ENCODE results near the gene HDAC3.

The HDAC3 gene

DNA sequence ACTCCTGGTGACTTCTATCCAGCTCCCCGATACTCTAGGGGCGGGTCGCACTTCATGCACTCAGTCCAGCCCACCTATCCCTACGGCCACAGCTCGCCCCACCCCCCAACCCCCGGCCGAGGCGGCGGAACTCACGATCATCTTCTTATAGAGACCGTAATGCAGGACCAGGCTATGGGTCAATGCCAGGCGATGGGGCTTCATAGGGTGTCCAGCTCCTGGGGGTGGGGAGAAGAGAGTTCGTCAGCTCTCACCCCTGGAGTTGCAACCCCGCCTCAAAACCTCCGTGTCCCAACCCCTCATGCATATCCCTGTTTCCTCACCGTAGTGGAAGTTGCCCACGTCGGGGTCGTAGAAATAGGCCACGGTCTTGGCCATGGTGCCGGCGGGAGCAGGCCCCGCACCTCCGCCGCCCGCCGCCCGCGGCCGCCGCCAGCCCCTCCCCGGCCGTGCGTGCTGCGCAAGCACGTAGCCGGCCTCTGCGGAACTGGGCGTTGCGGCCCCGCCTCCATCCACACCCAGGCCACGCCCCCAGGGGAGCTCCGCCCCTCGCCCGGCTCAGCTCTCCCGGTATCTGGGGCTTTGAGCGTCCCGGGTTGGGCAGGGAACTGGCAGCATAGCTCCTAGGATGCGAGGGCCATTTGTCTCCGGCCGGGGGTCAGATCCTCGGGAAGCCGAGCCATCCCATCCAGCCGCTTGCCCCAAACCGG lies at the start of gene HDAC3, which contains the start of gene RELL2:
TSS of gene HDAC3 (minus strand) at position 437 of the 710 bp plus-strand sequence. CDS start at position 378, 59 bp downstream.
TSS of gene RELL2 (plus strand) at position 585 of the 710 bp plus-strand sequence. CDS start 1,229 bp downstream, outside the sequence.
- peak; percentile 90 for DNase-seq

DNA sequence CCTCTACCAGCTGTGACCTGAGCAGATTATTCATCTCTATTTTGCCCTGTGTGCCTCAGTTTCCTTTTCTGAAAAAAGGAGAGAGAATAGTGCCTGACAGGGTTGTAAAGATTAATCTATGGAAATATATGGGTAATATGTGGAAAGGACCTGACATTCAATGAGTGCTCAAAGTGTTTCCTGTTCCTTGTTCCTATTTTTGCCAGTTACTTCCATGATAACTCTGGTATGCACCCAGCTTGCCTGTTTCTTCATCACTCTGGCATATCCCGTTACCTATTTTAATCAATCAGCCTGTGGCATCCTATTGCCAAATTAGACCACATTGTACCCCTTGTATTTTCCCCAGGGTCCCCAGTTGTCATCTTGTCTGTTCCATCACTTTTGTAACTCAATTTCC lies 48.9 kb upstream of the HDAC3 start:
- no peak for DNase-seq

DNA sequence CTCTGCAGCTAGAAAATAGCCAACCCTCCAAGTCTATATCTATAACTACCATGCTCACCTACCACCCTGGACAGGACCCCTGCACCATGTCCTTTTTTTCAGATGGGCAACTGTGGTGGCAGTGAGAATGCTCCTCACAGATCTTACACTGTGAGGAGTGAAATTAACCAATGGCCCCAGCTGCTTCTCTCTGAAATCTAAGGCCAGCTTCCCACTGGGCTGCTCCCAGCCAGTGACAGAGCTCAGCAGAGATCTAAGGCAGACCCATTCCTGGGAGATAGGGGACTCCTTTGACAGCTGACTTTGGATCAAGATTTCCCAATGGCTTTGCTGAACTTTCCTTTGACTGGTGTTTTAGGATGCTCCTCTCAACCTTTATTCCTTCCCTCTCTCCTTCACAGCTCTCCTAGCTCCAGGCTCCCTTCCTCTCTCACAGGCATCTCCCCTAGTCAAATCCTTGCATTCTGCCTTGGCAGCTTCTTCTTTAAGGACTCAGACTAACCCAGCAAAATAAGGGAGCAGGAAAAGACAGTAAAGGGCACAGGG lies 47.0 kb upstream of the HDAC3 start:
- DNase-seq = no peak

GRCh38 chr5:141681695-141682641 lies 45.3 kb upstream of the HDAC3 start, which contains the start of gene ARAP3:
TSS of gene ARAP3 (minus strand) at chr5:141682230. CDS start at chr5:141680486, 1,744 bp downstream.
- DNase-seq = peak; percentile 44

DNA sequence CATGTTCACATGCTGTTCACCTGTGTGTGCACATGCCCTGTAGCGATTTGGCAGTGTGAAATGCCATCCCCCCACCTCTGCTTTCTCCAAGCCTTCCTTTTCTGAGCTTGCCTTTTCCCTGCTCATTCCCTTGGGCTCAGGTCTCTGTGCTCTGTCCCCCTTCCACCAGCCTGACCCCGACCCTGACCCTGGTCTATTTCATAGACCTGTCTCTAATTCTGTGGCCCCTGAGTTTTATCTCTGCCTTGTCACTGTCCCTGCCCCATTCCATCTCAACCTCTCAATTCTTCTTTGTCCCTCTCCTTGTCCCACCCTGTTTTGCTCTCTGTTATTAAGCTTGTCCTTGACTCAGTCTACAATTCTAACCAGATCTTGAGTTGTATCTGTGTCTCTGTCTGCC lies 44.6 kb upstream of the HDAC3 start:
- DNase-seq = no peak

DNA sequence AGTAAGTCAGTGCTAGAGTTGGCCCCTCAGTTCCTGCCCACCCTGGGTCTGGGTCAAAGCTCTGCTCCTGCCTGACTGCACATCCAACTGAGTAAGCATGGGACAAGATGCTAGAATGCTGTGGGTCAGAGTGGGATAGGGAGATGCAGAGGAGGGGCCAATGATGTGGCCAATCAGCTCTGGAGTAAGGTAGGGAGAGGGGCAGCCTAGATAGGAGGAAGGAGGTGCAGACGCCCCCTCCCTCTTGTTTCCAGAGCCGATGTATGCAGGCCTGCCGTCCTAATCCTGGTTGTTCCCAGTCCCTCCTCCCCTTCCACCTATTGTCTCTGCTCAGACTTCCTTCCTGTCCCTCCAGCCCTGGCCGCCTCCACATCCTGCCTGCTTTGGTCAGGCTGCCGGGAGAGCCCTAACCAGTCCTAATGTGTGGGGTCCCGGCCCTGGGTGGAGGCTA lies 44.1 kb upstream of the HDAC3 start:
- DNase-seq = no peak

DNA sequence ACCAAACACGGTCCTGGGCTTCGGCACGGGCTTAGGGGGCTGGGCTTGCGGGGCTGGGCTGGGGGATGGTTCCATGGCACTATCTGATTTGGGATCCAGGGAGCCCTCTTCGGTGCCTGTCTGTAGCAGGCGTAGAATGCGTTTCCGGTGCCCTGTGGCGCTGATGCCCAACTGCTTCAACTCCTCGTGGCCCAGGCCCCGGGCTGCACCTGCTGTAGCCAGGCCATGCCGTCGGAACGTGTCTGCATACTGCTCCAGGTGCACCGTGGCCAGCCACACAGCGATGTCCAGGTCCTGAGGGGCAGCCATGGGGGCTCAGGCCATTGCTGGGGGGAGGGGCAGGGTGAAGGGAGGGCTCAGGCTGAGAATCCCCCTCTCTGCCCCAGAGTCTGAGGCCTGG lies 43.5 kb upstream of the HDAC3 start:
- no peak for DNase-seq

DNA sequence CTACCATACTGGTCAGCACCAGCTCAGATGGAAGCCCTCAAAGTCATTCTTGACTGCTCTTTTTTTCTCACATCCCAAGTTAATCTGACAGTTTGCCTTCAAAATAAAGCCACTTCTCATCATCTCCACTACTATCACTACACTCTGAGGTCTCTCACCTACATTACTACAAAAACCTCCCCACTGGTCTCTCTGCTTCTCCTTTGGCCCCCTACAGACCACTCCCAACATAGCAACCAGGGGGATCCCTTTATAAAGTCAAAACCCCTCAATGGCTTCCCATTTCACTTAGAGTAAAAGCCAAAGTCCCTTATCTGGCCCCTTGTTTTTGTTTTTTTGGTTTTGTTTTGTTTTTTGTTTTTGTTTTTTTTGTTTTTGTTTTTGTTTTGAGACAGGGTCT lies 40.8 kb upstream of the HDAC3 start:
- no peak for DNase-seq

DNA sequence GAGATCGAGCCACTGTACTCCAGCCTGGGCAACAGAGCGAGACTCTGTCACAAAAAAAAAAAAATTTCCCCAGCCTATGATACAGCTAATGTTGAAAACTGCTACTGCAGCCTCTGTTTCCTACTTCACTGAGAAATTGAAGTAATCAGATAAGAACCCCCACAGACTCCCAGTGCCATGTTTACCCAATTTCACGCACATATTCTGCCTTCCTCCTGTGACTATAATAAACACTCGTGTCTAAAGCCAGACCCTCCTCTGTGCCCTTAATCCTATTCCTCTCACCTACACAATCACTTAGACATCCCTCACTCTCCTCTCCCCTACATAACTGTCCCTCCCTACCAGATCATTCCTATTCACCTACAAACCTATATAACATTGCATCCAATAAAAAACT lies 39.0 kb upstream of the HDAC3 start:
- no peak for DNase-seq

- no peak for DNase-seq
Measured at GRCh38 chr5:141674747-141675146, 38.1 kb upstream of the HDAC3 start.

DNA sequence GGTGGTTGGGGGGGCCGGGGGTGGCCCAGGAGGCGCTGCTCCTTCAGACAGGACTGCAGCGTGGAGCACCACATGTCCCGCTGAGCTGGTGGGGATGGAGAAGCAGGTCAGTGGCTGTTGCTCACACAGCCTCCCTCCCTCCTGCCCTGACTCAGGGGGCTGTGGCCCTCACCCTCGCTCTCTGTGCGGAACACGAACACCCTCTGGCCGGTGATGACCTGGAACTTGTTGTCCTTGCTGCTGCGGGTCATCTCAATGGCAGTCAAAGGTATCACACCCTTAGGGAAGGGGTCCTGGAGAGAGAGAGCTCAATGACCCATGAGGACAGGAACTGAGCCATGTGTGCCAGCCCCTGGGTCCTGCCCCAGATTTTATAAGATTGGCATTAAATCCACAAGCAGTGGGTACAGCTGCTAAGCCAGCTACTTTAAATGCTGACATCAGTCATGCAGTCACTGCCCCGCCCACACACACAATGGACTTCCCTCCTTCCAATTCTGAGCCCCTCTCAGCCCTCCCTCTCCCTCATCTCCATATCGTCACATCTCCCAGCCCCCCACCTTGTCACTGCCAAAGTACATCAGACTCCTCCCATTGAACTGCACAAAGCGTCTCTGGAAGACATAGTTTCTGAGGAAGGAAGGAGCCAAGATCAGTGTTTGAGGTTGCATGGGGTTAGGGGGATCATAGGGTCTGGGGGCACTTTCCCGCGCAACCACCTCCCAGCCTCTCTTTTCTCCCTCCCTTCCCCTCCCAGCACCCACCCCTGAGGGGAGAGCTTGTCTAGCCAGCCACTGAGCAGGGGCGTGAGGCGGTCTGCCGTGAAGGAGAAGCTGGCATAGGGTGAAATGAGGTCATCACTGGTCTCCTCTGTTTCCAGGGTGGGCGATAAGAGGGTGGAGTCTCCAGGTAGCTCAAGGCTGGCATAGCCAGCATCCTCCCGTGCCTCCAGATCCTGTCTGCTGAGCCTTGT lies 36.5 kb upstream of the HDAC3 start:
- no peak for DNase-seq

DNA sequence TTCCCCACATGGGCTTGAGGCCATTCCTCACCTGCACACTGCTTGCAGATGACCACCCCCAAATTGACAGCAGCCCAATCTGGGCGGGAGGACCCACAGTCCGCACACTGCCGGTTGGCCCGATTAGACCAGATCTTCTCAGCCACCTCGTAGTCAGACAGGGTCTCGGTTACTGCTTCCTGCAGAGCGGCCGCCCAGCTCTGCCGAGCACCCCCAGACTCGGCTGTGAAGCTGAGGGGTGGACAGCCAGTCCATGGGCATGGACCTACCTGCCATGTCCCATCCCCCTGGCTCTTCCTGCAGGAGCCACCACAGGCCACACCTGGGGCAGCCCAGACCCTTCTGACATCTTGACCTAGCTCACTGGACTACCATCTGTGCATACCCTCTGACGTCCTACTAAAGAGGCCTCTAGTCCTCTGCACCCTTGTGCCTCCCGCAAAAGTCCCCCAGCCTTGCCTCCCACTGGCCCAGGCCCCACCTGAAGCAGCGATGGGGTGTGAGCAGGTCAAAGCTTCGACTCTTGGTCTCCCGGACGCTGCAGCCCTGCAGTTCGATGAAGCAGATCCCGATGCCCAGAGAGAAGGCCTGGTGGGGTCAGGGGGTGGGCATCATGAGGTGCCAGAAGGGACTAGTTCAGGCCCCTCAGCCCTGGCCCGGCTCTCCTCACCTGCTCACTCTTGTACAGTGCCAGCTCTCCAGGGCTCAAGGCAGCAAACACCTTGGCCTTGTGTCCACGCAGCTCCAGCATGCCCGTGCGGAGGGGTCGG lies 35.6 kb upstream of the HDAC3 start:
- DNase-seq = no peak

DNA sequence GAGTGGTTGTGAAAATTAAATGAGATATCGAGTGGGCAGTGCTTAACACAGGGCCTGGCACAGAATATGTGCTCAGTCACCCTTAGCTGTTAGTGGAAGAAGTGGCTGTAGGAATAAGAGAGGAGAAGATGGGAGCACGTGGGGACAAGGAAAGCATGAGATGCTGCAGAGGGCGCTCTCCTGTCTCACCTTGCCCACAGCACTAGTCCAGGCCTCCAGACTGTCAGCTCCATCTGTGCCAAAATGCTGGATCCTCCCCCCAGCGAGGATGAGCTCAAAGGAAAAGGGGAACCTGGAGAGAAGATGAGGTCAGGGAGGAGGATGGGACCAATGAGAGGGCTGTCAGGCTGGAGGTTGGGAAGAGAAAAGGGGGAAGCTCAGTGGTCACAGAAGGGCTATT lies 32.9 kb upstream of the HDAC3 start:
- no peak for DNase-seq

DNA sequence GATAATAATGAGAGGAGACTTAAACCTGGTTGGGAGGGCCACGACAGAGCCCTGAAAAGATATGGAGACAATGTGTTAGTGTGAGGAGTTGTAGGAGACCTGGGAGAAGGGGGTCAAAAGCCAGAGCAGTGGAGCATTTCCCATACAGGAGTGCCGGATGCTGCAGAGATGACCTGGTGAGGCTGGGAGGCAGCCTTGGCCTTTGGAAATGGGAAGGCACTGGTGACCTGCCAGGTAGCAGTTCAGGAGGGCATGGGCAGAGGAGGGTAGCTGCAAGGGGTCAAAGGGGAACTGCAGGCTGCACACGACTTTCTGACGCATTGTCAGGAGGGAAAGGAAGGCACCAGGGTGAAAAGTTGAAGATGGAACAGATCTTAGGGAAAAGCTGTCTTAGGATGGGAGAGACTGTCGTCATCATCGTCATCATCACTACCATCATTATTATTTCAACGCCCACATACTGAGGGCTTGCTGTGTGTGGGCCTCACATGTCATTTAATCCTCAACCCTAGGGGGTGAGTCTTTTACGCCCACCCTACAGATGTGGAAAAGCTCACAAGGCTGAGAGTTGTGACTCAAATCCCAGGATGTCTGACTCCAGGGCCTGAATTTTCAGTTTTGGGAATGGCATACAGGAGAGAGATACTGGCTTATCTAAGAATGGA lies 32.1 kb upstream of the HDAC3 start:
- no peak for DNase-seq

- no peak for DNase-seq
Measured at GRCh38 chr5:141665995-141666940, 29.6 kb upstream of the HDAC3 start.

- DNase-seq = peak; percentile 67
Measured at GRCh38 chr5:141664733-141665461, 28.2 kb upstream of the HDAC3 start.

GRCh38 chr5:141663506-141663905 lies 26.9 kb upstream of the HDAC3 start:
- DNase-seq = no peak

DNA sequence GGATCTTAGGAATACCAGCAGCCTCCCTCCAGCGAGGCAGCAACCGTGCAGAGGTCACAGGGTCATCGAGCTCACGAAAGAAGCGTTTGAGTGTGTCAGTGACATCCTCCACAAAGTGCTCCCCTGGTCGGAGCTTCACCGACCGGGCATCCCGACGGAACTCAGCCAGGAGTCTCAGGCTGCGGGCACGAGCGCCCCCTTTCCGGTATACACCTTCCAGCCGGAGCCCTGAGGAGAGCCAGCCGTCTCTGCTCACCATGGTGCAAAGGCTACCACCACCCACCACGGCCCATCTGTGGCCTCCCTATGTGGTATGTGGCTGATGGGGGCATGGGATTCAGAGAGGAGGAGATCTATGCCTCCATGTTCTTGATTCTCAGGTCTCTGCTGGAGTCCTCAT lies 25.4 kb upstream of the HDAC3 start:
- no peak for DNase-seq
